ENCODE data around the gene FAM200A. TPM values are rescaled to one million over a fixed set of nuclear protein-coding genes. Genes with fewer than 3 reads are reported as not detected.

Gene FAM200A
- total RNA-seq: 4.5 and 5.5 TPM in 2 replicates

DNA sequence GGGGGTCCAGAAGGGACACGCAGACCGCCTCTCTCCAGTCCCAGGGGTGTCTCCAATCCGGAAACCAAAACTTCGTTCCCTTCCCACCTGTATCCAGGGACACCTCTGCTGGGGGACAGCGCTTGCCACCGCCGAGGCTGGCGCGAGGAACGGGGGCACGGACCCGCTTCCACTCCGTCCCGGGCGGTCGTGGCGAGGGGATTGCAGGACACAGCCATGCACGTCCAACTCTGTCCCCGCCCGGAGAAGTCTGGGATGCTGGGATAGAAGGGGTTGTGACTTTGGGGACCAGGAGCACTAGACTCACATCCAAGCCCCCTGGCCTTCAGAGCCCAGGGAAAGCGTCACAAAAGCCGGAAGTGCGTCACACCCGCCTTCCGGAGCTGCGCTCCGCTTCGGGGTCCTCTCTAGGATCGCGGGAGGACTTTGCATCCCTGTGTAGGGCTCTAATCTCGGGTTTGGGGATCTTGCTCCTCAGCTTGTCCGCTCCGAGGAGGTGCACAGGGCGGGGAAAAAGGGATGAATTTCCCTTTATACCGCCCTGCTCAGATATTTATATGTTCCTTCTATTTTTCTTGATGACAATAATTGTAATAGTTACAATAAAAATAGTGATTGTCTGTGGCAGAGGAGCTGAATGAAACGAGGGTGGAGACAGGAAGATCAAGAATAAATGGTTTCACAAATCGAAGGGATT, at the start of gene FAM200A:
TSS of gene FAM200A (minus strand) at position 348 of the 697 bp plus-strand sequence. CDS start 3,707 bp downstream, outside the sequence.
- no peaks in the 10 kb centered on the region for H3K27me3 ChIP-seq (ENCODE audit: control insufficient read depth, insufficient read depth, low read length)
- peak within 1 kb of the TSS; percentile 83 for H3K4me3 ChIP-seq (ENCODE audit: low read depth, low read length)
- H3K36me3 ChIP-seq (ENCODE audit: control insufficient read depth, insufficient read depth, low read length): no peaks in the 10 kb centered on the region
- no peak for FAIRE-seq
- TF ChIP-seq, protein P1, sequence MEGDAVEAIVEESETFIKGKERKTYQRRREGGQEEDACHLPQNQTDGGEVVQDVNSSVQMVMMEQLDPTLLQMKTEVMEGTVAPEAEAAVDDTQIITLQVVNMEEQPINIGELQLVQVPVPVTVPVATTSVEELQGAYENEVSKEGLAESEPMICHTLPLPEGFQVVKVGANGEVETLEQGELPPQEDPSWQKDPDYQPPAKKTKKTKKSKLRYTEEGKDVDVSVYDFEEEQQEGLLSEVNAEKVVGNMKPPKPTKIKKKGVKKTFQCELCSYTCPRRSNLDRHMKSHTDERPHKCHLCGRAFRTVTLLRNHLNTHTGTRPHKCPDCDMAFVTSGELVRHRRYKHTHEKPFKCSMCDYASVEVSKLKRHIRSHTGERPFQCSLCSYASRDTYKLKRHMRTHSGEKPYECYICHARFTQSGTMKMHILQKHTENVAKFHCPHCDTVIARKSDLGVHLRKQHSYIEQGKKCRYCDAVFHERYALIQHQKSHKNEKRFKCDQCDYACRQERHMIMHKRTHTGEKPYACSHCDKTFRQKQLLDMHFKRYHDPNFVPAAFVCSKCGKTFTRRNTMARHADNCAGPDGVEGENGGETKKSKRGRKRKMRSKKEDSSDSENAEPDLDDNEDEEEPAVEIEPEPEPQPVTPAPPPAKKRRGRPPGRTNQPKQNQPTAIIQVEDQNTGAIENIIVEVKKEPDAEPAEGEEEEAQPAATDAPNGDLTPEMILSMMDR (IDR thresholded peaks at IDR 0.05; ENCODE audit: insufficient read depth, low read length, severe bottlenecking): no peak
- DNase-seq (ENCODE audit: low read depth): peak; percentile 79

DNA sequence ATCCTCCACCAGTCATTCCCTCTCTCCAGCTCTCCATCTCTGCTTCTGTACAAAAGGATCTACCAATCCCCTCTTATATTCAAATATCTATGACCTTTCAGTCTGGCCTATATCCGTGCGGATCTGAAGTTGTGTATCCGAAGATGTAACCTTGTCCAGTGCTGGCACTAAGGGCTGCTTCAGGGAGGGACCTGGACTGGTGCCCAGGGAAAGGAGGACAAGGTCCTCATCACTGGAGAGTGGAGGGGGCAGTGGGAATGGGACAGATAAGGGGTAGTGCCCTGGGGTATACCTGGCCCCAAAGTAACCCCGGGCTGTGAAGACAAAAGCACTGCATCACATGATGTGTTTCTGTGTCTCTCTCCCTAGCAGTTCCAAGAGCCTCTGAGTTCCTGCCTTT, 47.9 kb upstream of the FAM200A start:
- FAIRE-seq (no peak), DNase-seq (ENCODE audit: low read depth) (no peak)
- Histone ChIP-seq H3K4me3 (ENCODE audit: low read depth, low read length) (no peak overlapping the region), H3K36me3 (ENCODE audit: control insufficient read depth, insufficient read depth, low read length) (no peaks in the 10 kb centered on the region), H3K27me3 (ENCODE audit: control insufficient read depth, insufficient read depth, low read length) (no peaks in the 10 kb centered on the region)
- TF ChIP-seq, protein P1 (IDR thresholded peaks at IDR 0.05; ENCODE audit: insufficient read depth, low read length, severe bottlenecking): no peak

DNA sequence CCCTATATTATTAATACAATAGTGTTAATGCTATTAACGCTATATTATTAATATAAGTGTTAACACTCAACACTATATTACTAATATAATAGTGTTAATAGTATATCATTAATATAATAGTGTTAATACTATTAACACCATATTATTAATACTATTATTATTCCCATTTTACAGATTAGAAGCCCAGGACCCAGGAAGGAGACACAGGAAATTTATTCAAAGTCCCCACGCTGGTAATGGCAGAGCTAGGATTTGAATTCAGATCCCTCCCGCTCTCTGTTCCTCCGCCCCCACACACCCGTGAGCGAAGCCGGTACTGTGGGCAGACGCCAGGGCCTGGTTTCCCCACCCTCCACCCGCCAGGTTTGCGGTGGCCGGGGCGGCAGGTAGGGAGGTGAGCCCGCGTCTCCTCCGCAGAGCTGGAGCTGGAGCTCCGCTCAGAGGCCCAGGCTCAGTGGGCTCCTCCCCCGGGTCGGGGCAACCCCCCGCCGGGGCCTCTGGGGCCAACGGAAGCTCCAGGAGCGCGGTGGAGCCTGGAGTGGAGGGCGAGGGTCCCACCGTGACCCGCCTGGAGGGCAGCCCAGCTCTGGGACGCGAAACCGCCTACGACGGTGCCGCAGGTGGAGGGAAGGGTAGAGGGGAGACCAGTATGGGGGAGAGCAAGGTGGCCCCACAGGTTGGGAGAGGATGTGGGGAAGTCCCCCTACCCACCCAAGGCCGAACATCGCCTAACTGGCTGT, 46.0 kb upstream of the FAM200A start, which contains the start of gene TMEM225B:
TSS of gene TMEM225B (plus strand) at position 506 of the 740 bp plus-strand sequence. CDS start 6,122 bp downstream, outside the sequence.
- TF ChIP-seq, protein P1 (IDR thresholded peaks at IDR 0.05; ENCODE audit: insufficient read depth, low read length, severe bottlenecking): no peak
- Histone ChIP-seq H3K27me3 (ENCODE audit: control insufficient read depth, insufficient read depth, low read length) (no peaks in the 10 kb centered on the region), H3K36me3 (ENCODE audit: control insufficient read depth, insufficient read depth, low read length) (no peaks in the 10 kb centered on the region), H3K4me3 (ENCODE audit: low read depth, low read length) (no peak within 1 kb of the TSS)
- DNase-seq (ENCODE audit: low read depth) (no peak), FAIRE-seq (no peak)

DNA sequence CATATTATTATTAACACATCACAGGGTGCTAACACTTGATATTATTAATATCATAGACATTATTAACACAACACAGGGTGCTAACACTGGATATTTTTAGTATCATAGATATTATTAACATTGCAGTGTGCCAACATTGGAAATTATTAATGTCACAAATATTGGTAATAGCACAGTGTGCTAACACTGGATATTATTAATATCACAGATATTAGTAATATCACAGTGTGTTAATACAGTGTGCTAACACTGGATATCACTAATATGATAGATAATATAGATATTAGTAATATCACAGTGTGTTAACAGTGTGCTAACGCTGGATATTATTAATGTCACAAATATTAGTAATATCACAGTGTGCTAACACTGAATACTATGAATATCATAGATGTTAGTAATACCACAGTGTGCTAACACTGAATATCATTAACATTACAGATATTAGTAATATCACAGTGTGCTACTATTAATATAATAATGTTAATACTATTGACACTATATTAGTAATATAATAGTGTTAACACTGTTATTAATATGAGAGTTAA, 44.6 kb upstream of the FAM200A start:
- Histone ChIP-seq H3K27me3 (ENCODE audit: control insufficient read depth, insufficient read depth, low read length) (no peaks in the 10 kb centered on the region), H3K4me3 (ENCODE audit: low read depth, low read length) (no peak overlapping the region), H3K36me3 (ENCODE audit: control insufficient read depth, insufficient read depth, low read length) (no peaks in the 10 kb centered on the region)
- TF ChIP-seq, protein P1 (IDR thresholded peaks at IDR 0.05; ENCODE audit: insufficient read depth, low read length, severe bottlenecking): no peak
- no peak for DNase-seq (ENCODE audit: low read depth)
- FAIRE-seq: no peak

DNA sequence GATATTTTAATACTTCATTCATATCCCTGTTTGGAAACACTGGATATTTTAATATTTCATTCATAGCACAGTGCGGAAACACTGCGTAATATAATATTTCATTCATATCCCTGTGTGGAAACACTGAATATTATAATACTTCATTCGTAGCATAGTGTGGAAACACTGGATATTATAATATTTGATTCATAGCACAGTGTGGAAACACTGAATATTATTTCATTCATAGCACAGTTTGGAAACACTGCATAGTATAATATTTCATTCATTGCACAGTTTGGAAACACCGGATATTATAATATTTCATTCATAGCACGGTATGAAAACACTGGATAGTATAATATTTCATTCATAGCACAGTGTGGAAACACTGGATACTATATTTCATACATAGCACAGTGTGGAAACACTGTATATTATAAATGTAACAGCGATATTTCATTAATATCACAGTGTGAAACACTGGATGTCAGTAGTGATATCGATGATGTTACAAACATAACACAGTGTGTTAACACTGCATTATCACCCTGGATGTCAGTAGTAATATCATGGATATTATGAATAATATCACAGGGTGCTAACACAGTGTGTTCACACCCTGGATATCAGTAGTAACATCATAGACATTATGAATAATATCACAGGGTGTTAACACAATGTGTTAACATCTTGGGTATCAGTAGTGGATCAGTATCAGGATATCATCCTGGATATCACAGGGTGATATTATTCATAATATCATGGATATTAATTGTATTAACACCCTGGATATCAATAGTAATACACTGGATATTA, 43.2 kb upstream of the FAM200A start:
- no peak for FAIRE-seq

More for the DNA sequence above, 43.2 kb upstream of the FAM200A start:
- TF ChIP-seq, protein P1 (IDR thresholded peaks at IDR 0.05; ENCODE audit: insufficient read depth, low read length, severe bottlenecking): no peak
- DNase-seq (ENCODE audit: low read depth): no peak
- Histone ChIP-seq H3K27me3 (ENCODE audit: control insufficient read depth, insufficient read depth, low read length) (no peaks in the 10 kb centered on the region), H3K36me3 (ENCODE audit: control insufficient read depth, insufficient read depth, low read length) (no peaks in the 10 kb centered on the region), H3K4me3 (ENCODE audit: low read depth, low read length) (no peak overlapping the region)

All from bronchial epithelial cell (primary cell).